ENCODE data around the gene C3.

DNA sequence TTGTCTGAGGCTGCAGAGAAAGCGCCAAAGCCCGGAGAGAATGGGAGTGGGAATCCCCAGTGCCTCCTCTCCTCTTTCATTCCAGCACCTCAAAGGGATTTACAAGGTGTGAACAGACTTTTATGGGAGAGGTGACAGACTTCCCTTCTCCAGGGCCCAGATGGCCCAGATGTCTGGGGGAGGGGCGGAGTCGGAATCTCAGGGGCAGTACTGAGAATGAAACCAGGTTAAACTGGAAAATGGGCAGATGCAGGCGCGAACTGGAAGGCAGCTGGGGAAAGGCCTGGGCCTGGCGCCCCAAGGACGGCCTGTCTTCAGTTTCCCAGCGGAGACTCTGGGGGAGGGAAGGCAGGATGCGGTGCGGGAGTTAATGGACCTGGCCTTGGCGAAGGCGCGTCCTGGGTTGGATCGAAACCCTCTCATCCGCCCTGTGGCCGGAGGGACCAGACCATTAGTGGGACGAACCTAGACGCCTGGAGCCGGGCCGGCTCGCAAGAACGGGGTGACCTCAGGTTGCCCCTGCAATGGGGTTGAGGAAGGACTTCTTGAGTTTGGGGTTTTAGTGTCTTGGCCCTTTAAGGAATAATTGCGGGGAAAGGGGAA lies 18.4 kb upstream of the C3 start:
- TF ChIP-seq EZH2phosphoT487 (IDR thresholded peaks at IDR 0.05; ENCODE audit: low read depth, severe bottlenecking, unreplicated experiment): no peak
- TF ChIP-seq, protein P1, sequence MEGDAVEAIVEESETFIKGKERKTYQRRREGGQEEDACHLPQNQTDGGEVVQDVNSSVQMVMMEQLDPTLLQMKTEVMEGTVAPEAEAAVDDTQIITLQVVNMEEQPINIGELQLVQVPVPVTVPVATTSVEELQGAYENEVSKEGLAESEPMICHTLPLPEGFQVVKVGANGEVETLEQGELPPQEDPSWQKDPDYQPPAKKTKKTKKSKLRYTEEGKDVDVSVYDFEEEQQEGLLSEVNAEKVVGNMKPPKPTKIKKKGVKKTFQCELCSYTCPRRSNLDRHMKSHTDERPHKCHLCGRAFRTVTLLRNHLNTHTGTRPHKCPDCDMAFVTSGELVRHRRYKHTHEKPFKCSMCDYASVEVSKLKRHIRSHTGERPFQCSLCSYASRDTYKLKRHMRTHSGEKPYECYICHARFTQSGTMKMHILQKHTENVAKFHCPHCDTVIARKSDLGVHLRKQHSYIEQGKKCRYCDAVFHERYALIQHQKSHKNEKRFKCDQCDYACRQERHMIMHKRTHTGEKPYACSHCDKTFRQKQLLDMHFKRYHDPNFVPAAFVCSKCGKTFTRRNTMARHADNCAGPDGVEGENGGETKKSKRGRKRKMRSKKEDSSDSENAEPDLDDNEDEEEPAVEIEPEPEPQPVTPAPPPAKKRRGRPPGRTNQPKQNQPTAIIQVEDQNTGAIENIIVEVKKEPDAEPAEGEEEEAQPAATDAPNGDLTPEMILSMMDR (IDR thresholded peaks at IDR 0.05; ENCODE audit: poor library complexity): no peak

All from hepatocyte (in vitro differentiated cells).